DMS 273 (cell line): ENCODE measurements around the gene LIPC.

Source experiments
- DNase-seq: peaks from one replicate; lab custom pipeline; 2025; ENCODE audit not compliant: unreplicated experiment; lab: John Stamatoyannopoulos, UW

LIPC gene

DNA sequence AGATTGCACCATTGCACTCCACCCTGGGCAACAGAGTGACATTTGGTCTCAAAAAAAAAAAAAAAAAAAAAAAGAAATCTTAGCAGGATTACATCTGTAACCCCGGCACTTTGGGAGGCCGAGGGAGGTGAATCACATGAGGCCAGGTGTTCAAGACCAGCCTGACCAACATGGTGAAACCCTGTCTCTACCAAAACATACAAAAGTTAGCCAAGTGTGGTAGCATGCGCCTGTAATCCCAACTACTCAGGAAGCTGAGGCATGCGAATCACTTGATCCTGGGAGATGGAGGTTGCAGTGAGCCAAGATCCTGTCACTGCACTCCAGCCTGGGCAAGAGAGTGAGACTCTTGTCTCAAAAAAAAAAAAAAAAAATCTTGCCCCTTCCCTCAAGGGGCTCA is 40.4 kb downstream of the LIPC start:
- no peak for DNase-seq

GRCh38 chr15:58472821-58473581 is 41.2 kb downstream of the LIPC start:
- no peak for DNase-seq

DNA sequence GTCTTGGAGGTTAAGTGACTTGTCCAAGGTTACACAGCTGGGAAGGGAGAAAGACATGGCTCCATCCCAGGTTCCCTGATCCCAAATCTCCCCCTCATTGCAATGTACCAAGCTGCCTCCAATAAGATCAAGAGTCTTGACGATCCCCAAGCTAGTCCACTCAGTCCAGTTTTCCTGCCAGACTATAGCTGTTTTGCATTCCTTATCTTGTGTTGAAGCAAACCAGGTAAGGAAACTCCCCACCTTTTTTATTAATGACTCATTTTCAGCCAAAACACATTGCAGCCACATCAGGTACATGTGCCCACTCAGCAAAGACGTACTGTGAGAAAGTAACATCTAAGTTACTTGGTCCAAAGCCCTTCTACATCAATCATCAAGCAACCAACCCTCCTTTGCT is 41.9 kb downstream of the LIPC start:
- no peak for DNase-seq

- DNase-seq, result no peak
These were observed 43.0 kb downstream of the LIPC start for GRCh38 chr15:58474741-58475323.

GRCh38 chr15:58475573-58476524 is 44.1 kb downstream of the LIPC start:
- peak; percentile 11 for DNase-seq

- no peak for DNase-seq
These were observed 44.9 kb downstream of the LIPC start for GRCh38 chr15:58476525-58477162.

GRCh38 chr15:58477170-58477569 is 45.4 kb downstream of the LIPC start:
- no peak for DNase-seq

DNA sequence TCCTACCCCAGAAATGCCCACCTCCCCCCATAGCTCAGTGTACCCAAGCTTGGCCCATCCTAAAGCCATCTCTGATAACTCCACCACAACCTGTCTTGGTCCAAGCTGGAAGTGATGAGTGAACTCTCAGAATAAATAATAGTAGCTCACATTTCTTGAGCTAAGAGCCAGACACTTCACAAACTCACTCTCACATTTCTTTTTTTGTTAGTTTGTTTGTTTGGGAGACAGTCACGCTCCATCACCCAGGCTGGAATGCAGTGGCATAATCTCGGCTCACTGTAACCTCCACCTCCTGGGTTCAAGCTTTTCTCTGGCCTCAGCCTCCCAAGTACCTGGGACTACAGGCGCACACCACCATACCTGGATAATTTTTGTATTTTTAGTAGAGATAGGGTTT is 46.2 kb downstream of the LIPC start:
- no peak for DNase-seq

GRCh38 chr15:58478579-58478978 is 46.8 kb downstream of the LIPC start:
- no peak for DNase-seq

DNA sequence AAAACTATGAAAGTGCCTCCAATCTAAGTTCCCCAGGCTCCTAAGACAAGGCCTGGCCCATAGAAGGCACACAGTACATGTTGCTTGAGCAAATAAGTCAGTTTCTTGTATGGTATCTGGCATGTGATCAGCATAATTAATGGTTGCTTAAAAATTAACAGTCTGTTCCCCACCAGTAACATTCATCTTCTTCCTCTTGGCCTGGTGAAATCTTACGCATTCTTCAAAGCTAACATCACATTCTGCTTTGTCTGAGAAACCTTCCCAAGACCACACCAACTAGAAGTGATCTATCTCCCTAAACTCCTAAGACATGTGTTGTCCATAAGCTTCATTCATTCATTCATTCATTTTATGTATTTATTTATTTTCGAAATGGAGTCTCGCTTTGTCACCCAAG is 48.1 kb downstream of the LIPC start:
- DNase-seq, result no peak

- no peak for DNase-seq
These were observed 51.6 kb downstream of the LIPC start for GRCh38 chr15:58483376-58483775.

GRCh38 chr15:58484791-58485600 is 53.2 kb downstream of the LIPC start:
- DNase-seq, result no peak

GRCh38 chr15:58486062-58486461 is 54.3 kb downstream of the LIPC start:
- DNase-seq, result no peak

DNA sequence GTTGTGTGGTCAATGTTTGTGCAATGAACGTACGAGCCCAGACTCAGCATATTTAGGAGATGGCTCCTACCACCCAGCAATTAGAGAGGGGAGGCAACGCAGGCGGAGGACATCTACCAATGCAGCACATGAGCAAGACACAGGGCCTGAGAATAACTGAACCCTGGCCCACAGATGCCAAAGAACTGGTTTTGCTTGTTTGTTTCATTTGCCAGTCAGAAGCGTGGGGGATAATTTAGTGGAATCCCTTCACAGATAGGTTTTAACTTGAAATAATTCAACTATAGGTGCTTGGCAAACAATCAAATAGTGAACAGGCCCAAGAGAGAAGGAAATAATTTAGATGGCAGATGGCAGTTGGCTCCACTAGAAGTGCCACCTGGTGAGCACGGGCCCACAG is 54.8 kb downstream of the LIPC start:
- peak; percentile 73 for DNase-seq

- peak; percentile 85 for DNase-seq
These were observed 55.4 kb downstream of the LIPC start for GRCh38 chr15:58487041-58487723.

DNA sequence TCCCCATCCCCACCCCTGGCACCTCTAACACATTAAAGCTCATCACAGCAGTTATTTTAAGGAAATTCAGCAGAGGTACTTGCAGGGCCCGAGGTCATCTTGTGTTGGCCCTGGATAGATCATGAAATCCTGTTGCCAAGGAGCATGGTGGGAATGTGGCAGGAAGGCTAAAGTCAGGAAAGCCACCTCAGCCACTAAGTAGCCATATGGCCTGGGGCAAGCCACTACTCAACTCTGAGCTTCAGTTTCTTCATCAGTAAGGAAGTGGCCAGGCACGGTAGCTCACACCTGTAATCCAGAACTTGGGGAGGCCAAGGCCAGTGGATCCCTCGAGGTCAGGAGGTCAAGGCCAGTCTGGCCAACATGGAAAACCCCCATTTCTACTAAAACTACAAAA is 55.9 kb downstream of the LIPC start:
- DNase-seq, result peak; percentile 32

DNA sequence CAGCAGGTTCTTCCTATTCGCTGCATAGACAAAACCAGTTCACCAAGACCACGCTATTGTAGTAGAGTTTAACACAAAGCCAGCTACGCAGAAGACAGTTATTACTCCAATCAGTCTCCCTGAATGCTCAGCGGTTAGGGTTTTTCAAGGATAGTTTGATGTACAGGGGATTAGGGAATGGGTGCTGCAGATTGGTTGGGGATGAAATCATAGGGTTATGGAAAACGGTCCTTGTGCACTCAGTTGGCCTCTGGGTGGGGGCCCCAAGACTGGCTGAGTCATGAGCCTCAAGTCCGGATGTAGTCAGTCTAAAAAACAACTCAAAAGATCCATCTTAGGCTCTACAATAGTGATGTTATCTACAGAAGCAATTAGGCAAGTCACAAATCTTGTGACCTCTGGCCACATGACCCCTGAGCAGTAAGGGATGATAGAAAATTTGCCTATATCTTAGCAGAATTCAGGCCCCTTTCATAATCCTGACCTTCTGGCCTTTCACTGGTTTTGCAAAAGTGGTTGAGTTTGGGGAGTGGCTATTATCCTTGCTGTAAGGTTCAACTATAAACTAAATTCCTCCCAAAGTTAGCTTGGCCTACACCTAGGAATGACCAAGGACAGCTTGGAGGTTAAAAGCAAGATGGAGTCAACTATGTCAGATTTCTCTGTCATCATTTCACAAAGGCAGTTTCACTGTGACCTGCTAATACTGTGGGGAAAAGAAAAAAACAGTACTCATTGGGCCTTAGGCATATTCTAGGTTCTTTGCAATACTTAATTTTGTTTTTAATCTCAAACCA is 57.7 kb downstream of the LIPC start:
- no peak for DNase-seq

GRCh38 chr15:58490086-58490887 is 58.5 kb downstream of the LIPC start:
- DNase-seq, result no peak
